Osteocyte (in vitro differentiated cells): ENCODE data around the gene RGS3. TPM values are rescaled to one million over a fixed set of nuclear protein-coding genes. Genes with fewer than 3 reads are reported as not detected.
"Not testable (repeated sequence)": the region's sequence is repeated elsewhere in the genome, so short reads cannot be mapped to it uniquely, and the experiment has no call there.

Experiments used
- DNase-seq: peaks from one replicate; pipeline ENCODE4 v3.0.0; 2021; ENCODE audit warnings: mixed read lengths; ENCODE audit not compliant: unreplicated experiment; ENCODE audit errors: extremely low spot score
- H3K27ac Mint-ChIP-seq: one replicate; pipeline ENCODE4 v1.8.0; 2021; ENCODE audit warnings: mild to moderate bottlenecking, mixed read lengths; ENCODE audit not compliant: unreplicated experiment
- H3K27me3 Mint-ChIP-seq: one replicate; pipeline ENCODE4 v1.8.0; 2021; ENCODE audit warnings: mixed read lengths; ENCODE audit not compliant: unreplicated experiment
- H3K36me3 Mint-ChIP-seq: one replicate; pipeline ENCODE4 v1.8.0; 2021; ENCODE audit warnings: mixed read lengths; ENCODE audit not compliant: unreplicated experiment
- H3K4me1 Mint-ChIP-seq: one replicate; pipeline ENCODE4 v1.8.0; 2021; ENCODE audit warnings: mixed read lengths; ENCODE audit not compliant: unreplicated experiment
- H3K4me3 Mint-ChIP-seq: one replicate; pipeline ENCODE4 v1.8.0; 2021; ENCODE audit warnings: mild to moderate bottlenecking, moderate library complexity, mixed read lengths; ENCODE audit not compliant: unreplicated experiment
- H3K9me3 Mint-ChIP-seq: one replicate; pipeline ENCODE4 v1.8.0; 2021; ENCODE audit warnings: mixed read lengths; ENCODE audit not compliant: unreplicated experiment
- total RNA-seq: library from RNA; stranded (reverse); gene quantifications from 2 replicates; pipeline ENCODE4 v1.2.1, GENCODE V29; 2021
- TF ChIP-seq, protein P1 (sequence below): fragments of 200-600 bp; sonication (generic); IDR thresholded peaks from 2 replicates; pipeline ENCODE4 v1.5.0; 2021; ENCODE audit warnings: antibody characterized with exemption, mild to moderate bottlenecking, moderate library complexity

The RGS3 gene
- total RNA-seq, 1 donor from 2014 or later = 67.8 TPM

GRCh38 chr9:113638490-113638889 is 175.0 kb downstream of the RGS3 start:
- H3K27ac Mint-ChIP-seq = no peak overlapping the region
- H3K4me3 Mint-ChIP-seq = no peak overlapping the region
- no peaks in the 10 kb centered on the region for H3K9me3 Mint-ChIP-seq
- H3K27me3 Mint-ChIP-seq = no peaks in the 10 kb centered on the region
- peaks cover 23% of the 10 kb centered on the region for H3K4me1 Mint-ChIP-seq
- peaks cover 2% of the 10 kb centered on the region for H3K36me3 Mint-ChIP-seq
- DNase-seq = no peak
- TF ChIP-seq, protein P1, sequence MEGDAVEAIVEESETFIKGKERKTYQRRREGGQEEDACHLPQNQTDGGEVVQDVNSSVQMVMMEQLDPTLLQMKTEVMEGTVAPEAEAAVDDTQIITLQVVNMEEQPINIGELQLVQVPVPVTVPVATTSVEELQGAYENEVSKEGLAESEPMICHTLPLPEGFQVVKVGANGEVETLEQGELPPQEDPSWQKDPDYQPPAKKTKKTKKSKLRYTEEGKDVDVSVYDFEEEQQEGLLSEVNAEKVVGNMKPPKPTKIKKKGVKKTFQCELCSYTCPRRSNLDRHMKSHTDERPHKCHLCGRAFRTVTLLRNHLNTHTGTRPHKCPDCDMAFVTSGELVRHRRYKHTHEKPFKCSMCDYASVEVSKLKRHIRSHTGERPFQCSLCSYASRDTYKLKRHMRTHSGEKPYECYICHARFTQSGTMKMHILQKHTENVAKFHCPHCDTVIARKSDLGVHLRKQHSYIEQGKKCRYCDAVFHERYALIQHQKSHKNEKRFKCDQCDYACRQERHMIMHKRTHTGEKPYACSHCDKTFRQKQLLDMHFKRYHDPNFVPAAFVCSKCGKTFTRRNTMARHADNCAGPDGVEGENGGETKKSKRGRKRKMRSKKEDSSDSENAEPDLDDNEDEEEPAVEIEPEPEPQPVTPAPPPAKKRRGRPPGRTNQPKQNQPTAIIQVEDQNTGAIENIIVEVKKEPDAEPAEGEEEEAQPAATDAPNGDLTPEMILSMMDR = no peak

DNA sequence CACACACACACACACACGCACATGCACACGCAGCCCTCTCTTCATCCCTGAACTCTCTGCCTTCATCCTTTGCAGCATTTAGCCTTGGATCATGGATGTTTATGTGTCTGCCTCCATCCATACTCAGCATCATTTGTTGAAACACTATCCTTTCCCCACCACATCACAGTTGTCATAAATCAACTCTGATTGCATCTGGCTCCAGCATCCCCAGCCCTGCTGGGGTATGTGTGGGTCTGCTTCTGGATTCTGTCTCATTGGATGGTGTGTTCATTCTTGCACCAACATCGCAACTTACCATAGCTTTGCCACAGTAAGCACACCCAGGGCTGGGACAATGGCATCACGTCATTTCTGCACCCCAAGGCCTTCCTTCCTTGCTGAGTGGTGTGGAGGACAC is 175.4 kb downstream of the RGS3 start:
- no peak for DNase-seq
- H3K9me3 Mint-ChIP-seq = no peaks in the 10 kb centered on the region
- H3K27me3 Mint-ChIP-seq = no peaks in the 10 kb centered on the region
- H3K4me1 Mint-ChIP-seq = peaks cover 21% of the 10 kb centered on the region
- peaks cover 2% of the 10 kb centered on the region for H3K36me3 Mint-ChIP-seq
- TF ChIP-seq, protein P1 = no peak
- no peak overlapping the region for H3K27ac Mint-ChIP-seq
- no peak overlapping the region for H3K4me3 Mint-ChIP-seq

GRCh38 chr9:113639411-113639970 is 176.0 kb downstream of the RGS3 start:
- not testable (repeated sequence) for H3K27me3 Mint-ChIP-seq, H3K36me3 Mint-ChIP-seq

GRCh38 chr9:113640418-113640817 is 176.9 kb downstream of the RGS3 start:
- no peak overlapping the region for H3K4me3 Mint-ChIP-seq
- TF ChIP-seq, protein P1 = no peak
- DNase-seq = no peak
- no peaks in the 10 kb centered on the region for H3K27me3 Mint-ChIP-seq
- H3K36me3 Mint-ChIP-seq = peaks cover 2% of the 10 kb centered on the region
- no peak overlapping the region for H3K27ac Mint-ChIP-seq
- peaks cover 11% of the 10 kb centered on the region for H3K4me1 Mint-ChIP-seq
- H3K9me3 Mint-ChIP-seq = no peaks in the 10 kb centered on the region

More at GRCh38 chr9:113639411-113639970, 176.0 kb downstream of the RGS3 start:
- not testable (repeated sequence) for H3K27ac Mint-ChIP-seq, H3K4me3 Mint-ChIP-seq, H3K9me3 Mint-ChIP-seq, DNase-seq
- H3K4me1 Mint-ChIP-seq = peaks cover 16% of the 10 kb centered on the region

DNA sequence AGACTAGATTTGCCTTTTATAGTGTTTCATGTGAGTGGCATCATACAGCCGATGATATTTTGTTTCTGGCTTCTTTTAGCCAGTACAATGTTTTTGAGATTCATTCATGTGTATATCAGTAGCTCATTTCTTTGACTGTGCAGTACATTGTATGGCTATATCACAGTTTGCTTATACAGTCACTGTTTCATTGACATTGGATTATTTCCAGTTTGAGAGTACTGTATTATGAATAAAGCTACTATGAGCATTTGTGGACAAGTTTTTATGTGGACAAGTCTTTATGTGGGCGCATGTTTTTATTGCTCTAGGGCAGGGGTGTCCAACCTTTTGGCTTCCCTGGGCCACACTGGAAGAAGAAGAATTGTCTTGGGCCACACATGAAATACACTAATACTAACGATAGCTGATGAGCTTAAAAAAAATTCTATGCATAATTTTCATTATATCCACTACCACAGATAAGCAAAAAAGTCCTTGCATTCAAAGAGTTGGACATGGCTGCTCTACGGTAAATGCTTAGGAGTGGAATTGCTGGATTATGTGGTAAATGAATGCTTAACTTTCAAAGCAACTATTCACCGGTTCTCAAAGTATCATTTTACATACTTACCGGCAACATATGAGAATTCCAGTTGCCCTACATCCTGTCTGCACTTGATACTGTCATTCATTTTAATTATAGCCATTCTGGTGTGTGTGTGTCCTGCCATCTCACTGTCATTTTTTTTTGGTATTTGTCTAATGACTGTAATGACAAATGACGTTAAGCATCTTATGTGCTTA is 177.8 kb downstream of the RGS3 start:
- H3K4me3 Mint-ChIP-seq = no peak overlapping the region
- peaks cover 8% of the 10 kb centered on the region for H3K4me1 Mint-ChIP-seq
- TF ChIP-seq, protein P1 = no peak
- no peaks in the 10 kb centered on the region for H3K27me3 Mint-ChIP-seq
- H3K36me3 Mint-ChIP-seq = peaks cover 2% of the 10 kb centered on the region
- no peak overlapping the region for H3K27ac Mint-ChIP-seq
- no peaks in the 10 kb centered on the region for H3K9me3 Mint-ChIP-seq
- no peak for DNase-seq
